Keratinocyte (primary cell): ENCODE measurements around the gene SLC43A3.

Experiments
- CTCF ChIP-seq, 3 experiments: IDR thresholded peaks in 1 of 3; conservative IDR thresholded peaks in 1 of 3; optimal IDR thresholded peaks in 1 of 3; 2 replicates in 2 of 3; 3 replicates in 1 of 3; pipeline versions ENCODE3 to v1.5.1; 2011; ENCODE audit warnings: low read length in 3 of 3, mild to moderate bottlenecking in 3 of 3, moderate library complexity in 2 of 3, control low read depth in 1 of 3, inconsistent platforms in 1 of 3; ENCODE audit not compliant: insufficient read depth in 2 of 3; ENCODE audit errors: extremely low read depth in 1 of 3
- EZH2 ChIP-seq: IDR thresholded peaks from one replicate; pipeline ENCODE4 v1.6.1; 2012; ENCODE audit warnings: inconsistent platforms, mild to moderate bottlenecking, low read length, moderate library complexity

- TF ChIP-seq CTCF (optimal IDR thresholded peaks at IDR 0.05 in 1 of 3, IDR thresholded peaks at IDR 0.05 in 1 of 3, conservative IDR thresholded peaks at IDR 0.05 in 1 of 3; ENCODE audit: extremely low read depth in 1 of 3, insufficient read depth in 2 of 3, low read length in 3 of 3) (no peak), EZH2 (no peak)
Measured at GRCh38 chr11:57357310-57357709, 69.6 kb downstream of the SLC43A3 start.
